Activated CD4-positive, CD25-positive, alpha-beta regulatory T cell treated with anti-CD3 and anti-CD28 coated beads, Interleukin-2, amount 50 U/mL, for 16 hours (primary cell): ENCODE data around the gene RAPGEF5.

Experiments
- DNase-seq: peaks from one replicate; pipeline ENCODE4 v3.0.0-alpha.2; 2020; ENCODE audit warnings: low read depth, low spot score

RAPGEF5 gene

DNA sequence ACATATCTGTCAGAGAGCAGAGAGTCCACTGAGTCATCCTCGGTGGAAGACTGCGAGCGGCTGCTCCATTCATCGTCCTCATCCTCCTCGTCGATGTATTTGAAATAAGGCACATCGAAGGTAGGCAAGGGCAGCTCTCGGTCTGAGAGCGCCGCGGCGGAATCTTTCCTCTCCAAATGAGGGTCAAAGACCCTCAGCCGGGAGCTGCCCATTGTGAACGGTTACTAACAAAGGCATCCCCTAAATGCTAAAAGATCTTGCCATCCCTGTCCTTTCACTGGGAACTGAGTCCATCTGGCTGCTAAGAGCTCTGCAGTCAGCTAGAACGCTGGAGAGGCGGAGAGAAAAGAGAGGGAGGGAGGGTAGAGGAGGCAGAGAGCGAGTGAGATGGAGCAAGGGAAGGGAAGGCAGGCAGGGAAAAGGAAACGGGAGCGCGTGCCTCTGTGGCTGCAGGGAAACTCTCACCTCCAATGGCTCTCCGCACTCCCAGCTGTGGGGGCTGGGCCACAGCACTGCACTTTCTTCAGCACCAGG, 163.4 kb downstream of the RAPGEF5 start:
- DNase-seq, result no peak

DNA sequence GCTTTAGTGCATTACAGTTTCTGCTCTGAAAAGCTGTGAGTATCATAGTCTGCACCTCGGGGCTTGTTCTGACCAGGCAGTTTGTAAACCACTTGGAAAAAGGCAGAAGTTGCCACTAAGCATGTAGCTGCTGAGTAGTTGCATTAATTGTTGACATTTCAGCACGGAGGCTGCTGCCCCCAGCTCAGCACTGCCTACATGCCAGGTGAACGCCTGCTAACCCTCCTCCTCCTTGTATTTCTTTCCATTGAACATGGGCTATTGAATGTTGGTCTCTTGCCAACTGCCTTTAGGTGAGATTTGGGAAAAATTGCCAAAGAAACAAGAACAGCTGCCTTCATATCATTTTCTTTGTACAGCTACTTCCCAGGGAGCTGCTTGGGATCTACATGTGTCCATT, 164.2 kb downstream of the RAPGEF5 start:
- DNase-seq, result no peak

DNA sequence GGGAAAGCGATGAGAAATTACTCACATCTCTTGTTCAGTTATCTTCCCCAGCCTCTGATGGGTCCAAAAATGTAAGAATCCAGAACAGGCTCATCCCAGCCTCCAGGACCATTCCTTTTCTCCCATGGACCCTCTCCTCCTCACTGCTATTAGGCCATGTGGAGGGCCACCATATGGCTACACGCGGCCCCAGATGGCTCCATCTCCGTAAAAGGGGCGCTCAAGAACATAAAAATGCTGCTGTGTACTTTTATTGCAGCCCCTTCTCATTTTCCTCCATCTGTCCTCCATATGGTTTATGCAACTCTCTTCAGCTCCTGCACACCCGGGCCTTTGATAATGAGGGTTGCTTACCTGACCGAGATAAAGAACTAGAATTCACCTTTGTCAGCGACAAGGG, 166.2 kb downstream of the RAPGEF5 start:
- no peak for DNase-seq

DNA sequence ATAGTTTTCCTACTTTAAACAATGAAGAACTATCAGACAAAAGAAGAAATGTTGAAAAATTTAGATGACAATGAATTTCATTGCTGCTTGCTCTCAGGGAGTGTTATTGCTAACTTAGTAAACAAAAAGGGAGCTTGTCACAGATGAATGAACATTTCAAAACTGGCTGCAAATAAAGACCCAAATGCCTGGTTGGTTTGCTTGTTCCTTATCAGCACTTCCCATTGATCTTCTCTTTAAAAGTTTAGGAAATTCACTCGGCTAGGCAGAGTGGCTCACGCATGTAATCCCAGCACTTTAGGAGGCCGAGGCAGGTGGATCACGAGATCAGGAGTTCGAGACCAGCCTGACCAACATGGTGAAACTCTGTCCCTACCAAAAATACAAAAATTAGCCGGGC, 167.2 kb downstream of the RAPGEF5 start:
- no peak for DNase-seq

DNA sequence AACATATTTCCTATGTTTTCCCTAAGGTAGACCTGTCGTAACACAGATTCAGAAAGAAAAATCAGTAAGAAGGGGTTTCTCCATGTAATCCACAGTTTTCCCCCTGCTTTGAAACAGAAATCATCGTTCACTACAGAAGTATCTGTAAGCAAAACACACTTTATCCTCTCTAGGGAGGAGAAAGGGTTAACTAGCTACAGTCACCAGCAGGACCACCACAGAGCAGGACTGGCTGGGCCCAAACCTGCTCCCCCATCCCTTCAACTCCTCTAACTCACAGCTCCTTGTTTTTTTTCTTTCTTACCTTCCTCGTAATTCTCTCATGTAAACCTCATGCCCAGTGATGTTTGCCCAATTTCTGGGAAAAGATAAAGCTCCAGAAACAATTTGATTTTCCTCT, 167.7 kb downstream of the RAPGEF5 start:
- DNase-seq, result no peak

DNA sequence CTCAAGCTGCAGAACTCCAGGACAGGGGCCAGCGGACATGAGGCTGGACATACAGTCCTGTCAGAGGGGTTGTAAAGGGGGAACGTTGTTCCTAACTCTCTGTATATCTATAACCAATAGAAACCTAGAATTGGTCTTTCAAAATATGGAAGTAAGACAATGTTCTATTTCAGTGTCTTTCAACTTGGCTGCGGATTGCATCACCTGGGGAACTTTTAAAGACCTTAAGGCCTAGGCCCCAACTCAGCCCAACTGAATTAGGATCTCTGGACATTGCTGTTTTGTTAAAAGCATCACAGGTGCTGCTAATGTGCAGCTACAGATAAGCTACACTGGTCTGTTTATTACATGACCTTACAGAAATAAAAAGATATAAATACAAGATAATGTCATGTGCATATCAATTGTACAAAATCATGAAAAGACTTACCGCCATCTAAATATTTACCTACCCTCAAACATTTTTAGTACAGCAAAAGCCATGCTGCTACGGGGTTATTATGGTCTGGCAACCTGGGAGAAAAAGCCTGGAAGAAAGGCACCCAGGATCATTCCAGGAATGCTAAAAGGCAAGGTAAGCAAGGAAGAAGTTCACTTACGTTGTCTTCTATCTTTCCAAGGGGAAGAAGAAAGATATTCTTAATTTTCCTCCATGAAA, 169.1 kb downstream of the RAPGEF5 start:
- DNase-seq, result no peak

DNA sequence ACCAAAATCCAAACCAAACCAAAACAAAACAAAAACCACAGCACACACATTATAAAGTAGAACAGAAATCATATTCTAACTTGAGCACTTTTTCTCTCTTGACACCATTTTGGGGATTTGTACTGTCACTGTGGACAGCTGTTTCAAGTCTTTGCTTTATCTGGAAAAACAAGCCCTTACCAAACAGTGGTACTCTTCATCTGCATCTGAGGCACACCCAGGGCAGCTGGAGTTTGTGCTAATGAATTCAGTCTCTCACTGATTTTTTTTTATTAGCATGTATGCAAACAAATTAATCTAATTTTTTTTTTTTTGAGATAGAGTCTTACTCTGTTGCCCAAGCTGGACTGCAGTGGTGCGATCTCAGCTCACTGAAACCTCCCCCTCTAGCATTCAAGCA, 171.4 kb downstream of the RAPGEF5 start:
- DNase-seq, result no peak

DNA sequence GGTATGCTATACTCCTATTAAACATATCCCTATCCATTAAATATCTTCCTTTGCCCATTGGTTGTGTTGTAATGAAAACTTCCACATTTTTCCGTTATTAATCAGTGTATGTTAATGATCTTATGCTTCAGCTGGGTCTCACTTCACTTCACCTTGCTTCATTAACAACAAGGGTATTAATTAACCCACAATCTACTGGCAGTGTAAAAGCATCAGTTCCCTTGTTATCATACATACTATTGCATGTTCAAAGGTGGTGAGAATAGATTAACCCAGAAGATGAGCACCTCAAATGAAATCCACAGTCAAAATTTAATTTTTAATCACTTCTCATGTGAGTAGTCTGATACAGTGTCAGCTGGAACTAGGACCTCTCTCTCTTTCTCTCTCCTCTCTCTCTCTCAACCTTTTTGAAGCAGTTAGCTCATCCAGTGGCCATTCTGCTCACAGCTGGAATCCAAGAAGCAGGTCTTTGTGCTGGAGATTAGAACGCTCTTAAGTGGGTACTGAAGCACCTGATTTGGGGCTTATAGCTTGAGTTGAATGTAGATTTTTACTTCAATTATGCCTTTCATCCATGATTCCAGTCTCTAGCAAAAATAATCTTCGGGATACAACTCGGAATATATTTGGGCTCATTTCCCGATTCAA, 172.3 kb downstream of the RAPGEF5 start:
- DNase-seq, result no peak

DNA sequence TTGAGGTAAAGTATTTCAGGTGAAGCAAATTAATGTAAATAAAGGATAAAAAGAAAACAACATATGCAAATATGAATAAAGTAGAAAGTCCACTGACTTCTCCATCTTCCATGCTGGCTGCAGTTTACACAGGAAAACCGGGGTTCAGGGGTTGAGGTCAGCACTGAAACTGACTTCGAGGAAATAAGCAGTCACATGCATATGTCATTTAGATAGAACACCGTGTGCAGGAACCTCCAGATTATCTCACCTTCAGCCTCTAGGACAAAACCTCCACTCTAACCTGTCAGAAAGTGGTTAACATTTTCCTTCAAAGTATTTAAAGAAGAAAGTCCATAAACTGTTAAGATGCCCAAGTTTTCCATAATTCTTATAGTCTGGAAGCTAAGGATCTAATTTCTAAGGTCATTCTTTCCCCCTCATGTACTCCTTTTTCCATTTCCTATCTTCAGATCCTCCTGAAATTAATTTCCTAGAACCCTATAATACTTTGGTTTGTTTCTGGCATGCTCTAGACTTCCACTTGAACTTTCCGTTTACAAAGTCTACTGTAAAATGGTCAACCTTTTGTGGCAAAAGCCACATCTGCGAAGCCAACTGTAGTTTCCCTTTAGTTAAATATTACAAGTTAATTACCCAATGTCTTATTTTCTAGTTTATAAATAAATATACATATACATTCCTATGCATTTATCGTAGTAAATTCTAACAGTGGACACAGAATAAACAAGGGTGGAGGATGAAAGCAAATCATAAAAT, 173.3 kb downstream of the RAPGEF5 start:
- no peak for DNase-seq

DNA sequence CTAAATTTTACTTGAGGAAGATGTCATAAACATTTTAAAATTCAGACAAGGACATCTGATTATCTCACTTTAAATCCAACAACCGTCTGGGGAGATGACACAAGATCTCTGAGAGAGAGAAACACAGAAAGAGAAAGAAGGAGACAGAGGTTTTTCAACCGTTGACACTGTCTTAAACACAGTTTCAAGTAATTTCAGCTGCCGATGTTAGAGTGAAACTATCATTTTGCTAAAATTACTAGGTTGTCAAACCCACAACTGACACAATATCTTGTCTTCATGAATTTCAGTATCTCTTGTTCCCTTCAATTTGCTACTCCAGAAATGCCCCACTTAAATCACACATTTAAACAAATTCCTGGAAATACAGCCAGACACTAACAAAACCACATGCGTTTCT, 174.8 kb downstream of the RAPGEF5 start:
- DNase-seq, result no peak

DNA sequence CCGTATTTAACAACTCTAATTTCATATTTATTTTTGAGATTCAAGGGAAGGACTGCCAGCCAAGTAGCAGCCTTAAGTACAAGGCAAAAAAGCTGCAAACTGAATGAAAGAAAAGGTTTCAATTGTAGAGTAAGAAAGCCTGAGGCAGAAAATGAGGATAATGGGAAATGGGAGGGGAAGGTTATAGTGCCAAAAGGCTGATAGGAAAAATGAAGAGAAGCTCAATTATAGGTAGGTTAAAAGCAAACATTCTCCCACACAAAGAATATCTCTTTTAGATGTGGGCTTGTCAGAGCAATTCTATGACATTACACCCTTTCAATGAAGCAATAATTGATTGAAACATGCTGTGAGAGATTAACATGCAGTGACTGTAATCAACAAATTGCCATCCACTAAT, 175.3 kb downstream of the RAPGEF5 start:
- DNase-seq, result no peak

DNA sequence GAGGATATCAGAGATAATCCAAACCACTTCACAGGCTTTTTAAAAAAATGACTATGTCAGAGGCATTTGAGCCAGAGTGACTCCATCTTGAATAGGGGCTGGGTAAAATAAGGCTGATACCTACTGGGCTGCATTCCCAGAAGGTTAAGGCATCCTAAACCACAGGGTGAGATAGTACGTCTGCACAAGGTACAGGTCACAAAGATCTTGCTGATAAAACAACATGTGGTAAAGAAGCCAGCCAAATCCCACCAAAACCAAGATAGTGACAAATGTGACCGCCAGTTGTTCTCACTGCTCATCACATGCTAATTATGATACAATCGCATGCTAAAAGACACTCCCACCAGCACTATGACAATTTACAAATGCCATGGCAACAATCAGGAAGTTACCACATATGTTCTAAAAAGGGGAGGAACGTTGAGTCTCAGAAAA, 177.5 kb downstream of the RAPGEF5 start:
- DNase-seq, result no peak

DNA sequence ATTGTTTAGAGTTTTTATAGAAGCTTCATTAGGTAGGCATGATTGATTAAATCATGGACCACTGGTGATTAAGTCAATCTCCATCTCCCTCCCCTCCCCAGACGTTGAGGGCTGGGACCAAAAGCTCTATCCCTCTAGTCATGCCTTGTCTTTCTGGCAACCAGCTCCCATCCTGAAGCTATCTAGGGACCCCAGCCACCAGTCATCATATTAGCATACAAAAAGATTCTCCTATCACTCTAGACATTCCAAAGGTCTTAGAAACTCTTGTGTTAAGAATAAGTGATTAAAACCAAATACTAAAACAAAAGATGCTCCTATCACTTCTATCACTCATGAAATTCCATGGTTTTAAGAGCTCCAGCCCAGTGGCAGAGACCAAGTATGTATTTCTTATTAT, 178.2 kb downstream of the RAPGEF5 start:
- DNase-seq, result no peak

DNA sequence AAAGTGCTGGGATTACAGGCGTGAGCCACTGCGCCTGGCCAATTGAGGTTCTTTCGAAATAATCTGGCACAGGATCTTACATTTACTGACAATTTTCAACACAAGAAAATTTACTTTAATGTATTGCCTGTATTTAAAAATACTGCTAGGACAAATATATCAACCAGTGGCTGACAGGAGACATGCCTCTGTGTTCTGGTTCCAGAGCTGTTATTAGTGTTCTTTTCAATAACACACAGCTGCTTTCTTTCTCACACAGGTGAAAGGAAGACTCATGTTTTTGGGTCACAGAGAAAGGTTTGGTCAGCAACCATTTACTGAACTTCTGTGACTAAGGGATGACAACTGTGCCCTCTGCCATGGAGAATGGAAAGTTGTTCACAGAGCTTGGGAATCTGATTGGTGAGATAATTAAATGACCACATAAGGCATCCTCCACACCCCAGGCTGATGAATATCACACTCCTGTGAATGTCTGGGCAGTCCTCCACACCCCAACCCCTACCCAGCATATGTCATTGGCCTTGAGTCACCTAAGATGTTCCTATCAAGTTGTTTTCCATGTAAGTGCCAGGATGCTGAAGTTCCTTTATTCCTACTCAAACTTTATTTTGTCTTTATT, 180.1 kb downstream of the RAPGEF5 start:
- no peak for DNase-seq

DNA sequence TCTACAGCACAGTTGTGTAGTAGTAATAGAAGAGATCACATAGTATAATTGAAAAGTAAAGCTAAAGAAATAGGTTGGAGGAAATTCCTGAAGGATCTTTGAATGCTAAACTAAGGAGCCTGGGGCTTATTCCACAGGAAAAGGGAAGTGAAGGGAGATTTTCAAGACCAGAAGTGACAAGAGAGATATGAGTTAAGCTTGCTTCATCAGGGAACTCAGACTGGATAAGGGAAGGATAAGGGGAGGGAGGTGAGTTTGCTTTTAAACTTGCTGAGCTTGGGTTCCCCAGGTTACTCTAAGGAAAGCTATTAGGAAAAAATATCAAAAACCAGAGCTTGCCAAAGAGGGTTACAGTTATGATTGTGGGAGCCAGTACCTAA, 182.4 kb downstream of the RAPGEF5 start:
- DNase-seq, result no peak

DNA sequence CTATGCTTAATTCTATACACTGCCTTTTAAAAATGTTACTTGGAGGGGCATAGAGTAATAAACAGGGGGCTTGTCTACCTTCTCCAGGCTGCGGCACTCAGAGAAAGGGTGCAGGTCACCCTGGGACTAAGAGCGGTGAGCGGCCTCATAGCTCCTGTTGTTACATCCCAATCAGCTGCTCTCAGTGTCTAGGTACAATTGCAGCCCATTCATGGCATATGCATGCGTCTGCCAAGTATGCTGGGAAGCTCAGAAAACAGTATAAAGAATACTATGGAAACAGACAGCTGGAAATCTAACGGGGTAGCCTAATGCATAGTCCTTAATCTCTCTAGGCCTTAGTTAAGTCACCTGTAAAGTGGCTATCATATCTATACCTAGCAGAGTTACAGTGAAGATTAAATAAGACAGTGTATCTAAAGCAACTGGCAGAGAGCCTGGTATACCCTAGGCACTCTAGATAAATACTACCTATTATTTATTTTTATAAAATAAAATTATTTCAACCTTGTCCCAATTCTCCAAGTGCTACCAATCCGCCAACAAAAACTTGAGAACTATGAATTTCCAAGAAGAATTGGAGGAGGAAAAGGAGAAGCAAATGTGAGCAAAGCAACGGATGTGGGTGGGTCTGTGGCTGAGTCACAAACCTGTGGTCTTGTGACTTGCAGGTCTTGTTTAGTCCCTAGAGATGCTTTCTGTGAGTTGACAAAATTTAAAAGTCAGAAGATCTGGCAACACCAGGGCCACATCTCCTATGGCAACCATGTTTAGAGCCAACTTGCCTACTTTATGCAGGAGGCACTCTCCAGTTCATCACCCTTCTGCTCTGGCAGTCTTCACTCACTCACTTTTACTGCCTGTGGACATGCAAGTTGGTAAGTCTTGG, 183.0 kb downstream of the RAPGEF5 start:
- DNase-seq, result no peak

DNA sequence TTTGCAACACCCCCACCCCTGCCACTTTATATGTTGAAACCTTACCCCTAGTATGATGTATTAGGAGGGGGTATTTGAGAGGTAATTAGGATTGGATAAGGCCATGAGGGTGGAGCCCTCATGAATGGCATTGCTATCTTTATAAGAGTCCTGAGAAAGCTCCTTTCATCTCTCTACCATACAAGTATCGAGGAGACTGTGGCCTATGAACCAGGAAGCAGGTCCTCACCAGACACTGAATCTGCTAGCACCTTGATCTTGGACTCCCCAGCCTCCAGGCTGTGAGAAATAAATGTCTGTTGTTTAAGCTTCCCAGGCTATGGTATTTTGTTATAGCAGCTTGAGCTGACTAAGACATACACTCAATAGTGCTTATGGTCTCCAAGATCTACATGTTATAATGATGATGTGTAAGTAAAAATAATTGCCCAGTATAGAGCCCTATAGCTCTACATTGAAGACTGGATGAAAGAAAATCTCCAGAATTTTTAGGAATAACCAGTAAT, 188.8 kb downstream of the RAPGEF5 start:
- no peak for DNase-seq

DNA sequence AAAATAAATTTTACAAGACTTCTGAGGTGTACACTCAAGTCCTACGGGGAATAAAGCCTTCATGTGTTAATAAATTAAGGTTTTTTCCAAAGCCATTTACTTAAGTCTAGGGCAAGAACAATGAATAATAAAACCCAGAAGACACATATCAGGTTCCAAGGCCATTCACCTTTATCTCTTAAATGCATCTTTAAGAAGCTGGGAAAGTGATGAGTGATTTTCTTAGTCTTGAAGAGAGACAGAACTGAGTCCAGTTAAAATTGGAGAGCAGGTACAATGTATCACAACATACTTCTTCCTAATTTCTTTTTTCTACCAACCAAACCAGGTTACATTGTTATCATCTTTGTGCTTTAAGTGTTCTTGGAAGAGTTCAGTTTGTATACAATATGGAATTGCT, 189.5 kb downstream of the RAPGEF5 start:
- no peak for DNase-seq

DNA sequence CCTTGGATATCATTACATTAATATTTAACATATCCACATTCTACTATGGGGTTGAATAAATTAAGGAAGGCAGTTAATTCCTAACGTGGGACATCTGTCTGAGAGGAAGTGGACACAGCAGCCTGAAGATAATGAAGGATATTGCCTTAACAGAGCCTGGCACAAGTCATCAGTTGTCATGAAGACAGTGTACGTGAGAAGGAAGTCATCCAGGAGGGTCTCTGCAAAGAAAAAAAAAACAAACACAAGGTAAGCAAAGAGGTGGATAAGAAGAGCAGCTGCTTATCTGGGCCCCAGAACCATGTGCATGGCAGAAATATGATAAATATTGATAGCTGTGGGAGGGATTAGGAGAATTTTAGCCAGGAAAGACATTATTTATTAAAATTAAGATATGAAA, 190.0 kb downstream of the RAPGEF5 start:
- no peak for DNase-seq

DNA sequence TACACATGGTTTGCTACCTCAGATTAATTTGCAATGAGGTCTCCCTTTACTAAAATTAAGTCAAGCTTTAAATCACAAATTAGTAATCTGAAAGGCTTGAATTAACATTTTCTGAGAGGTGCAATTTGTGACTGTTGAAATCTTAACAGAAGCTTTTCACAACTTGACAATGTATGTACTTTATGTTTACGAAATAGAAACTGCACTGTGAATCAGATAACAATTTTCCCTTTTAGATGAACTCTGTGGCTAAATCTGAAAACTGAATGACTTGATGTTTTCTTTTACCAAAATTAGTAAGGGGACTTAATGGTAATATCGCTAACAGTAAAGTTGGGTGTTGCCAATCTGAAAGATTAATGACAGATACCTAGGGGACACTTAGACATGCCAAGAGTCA, 197.6 kb downstream of the RAPGEF5 start:
- DNase-seq, result no peak

DNA sequence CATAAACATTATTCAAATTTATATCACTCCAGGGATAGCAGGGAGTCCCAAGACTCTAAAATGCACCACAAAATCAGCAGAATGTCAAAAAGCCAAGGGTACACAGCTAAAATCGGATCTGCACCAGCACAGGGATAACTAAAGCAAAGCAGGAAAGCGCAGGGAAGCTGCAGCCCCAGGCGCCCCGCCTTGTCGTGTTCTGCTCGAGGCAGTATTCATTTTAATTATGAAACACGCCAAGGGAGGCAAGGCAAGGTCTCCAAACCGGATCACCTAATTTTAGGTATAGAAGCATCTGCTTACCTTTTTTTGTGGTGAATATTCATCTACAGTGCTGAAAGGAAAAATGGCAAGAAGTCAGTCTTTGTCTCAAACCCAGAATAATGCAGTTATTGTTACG, 199.4 kb downstream of the RAPGEF5 start:
- no peak for DNase-seq
